Naive thymus-derived CD8-positive, alpha-beta T cell (primary cell): ENCODE data around the gene ZNF892. TPM values are rescaled to one million over a fixed set of nuclear protein-coding genes. Genes with fewer than 3 reads are reported as not detected.
"Not testable (repeated sequence)": the region's sequence is repeated elsewhere in the genome, so short reads cannot be mapped to it uniquely, and the experiment has no call there.

Source experiments
- ATAC-seq, 2 donors: fragments of 150-1000 bp; cut with Tn5 transposase in 1 of 2; sonication (Bioruptor Pico), chemical (Tn5 transposase) in 1 of 2; 1 replicate in 1 of 2; 2 replicates in 1 of 2; pipeline ENCODE4 v1.10.0; 2021; ENCODE audit warnings: mild to moderate bottlenecking in 2 of 2, moderate library complexity in 2 of 2
- POLR2A ChIA-PET: fragments of 350-600 bp; sonication (Branson Sonifier 250); formaldehyde crosslinking; loops from one replicate; lab custom pipeline; 2021; ENCODE audit warnings: antibody characterized with exemption; lab: Charles Lee
- DNase-seq, 10 donors: peaks; one replicate each; pipeline versions ENCODE4 v3.0.0 to v3.0.0-alpha.2; 2020 to 2022
- H3K27ac Mint-ChIP-seq, 10 donors: one replicate each; pipeline ENCODE4 v1.8.0; 2020 to 2022; ENCODE audit warnings: mild to moderate bottlenecking in 10 of 10, mixed read lengths in 10 of 10, moderate library complexity in 4 of 10, inconsistent platforms in 1 of 10
- H3K27me3 Mint-ChIP-seq, 5 donors: one replicate each; pipeline ENCODE4 v1.8.0; 2021 to 2022; ENCODE audit warnings: mixed read lengths in 5 of 5
- H3K36me3 Mint-ChIP-seq, 3 donors: one replicate each; pipeline ENCODE4 v1.8.0; 2020 to 2022; ENCODE audit warnings: mixed read lengths in 3 of 3, mild to moderate bottlenecking in 2 of 3, inconsistent platforms in 1 of 3
- H3K4me1 Mint-ChIP-seq, 4 donors: one replicate each; pipeline ENCODE4 v1.8.0; 2021 to 2022; ENCODE audit warnings: mixed read lengths in 4 of 4
- H3K4me3 Mint-ChIP-seq, 10 donors: one replicate each; pipeline ENCODE4 v1.8.0; 2020 to 2022; ENCODE audit warnings: mild to moderate bottlenecking in 10 of 10, mixed read lengths in 10 of 10, moderate library complexity in 6 of 10, inconsistent platforms in 1 of 10
- H3K9me3 Mint-ChIP-seq, 9 donors: one replicate each; pipeline ENCODE4 v1.8.0; 2020 to 2022; ENCODE audit warnings: mixed read lengths in 9 of 9, mild to moderate bottlenecking in 3 of 9, inconsistent platforms in 1 of 9, moderate library complexity in 1 of 9
- polyA plus RNA-seq, 3 donors: library from polyadenylated mRNA; unstranded; fragments of 300-500 nt; fragmentation: Illumina TruSeq; gene quantifications; one replicate each; pipeline ENCODE4 v1.2.3, GENCODE V29; 2021
- total RNA-seq, 8 experiments: library from RNA in 2 of 8; stranded (reverse) in 2 of 8; gene quantifications; one replicate each; pipeline ENCODE4 v1.2.3 and lab custom pipeline; 2021 to 2026

ZNF892 gene
- total and polyA plus RNA-seq, 5 experiments from 2014 or later: 0.65 to 4.0 (median 1.7) TPM

GRCh38 chr2:95181774-95182173 lies 25.5 kb upstream of the ZNF892 start:
- peaks cover 0 to 81% (median 35%) of the 10 kb centered on the region in 9 donors for H3K9me3 Mint-ChIP-seq
- DNase-seq (no peak), ATAC-seq (no peak)
- POLR2A ChIA-PET: no interaction called here
- H3K36me3 Mint-ChIP-seq: peaks cover 62 to 82% (median 66%) of the 10 kb centered on the region in 3 donors
- H3K4me1 Mint-ChIP-seq: no peaks in the 10 kb centered on the region
- no peak overlapping the region for H3K27ac Mint-ChIP-seq
- no peak overlapping the region for H3K4me3 Mint-ChIP-seq
- H3K27me3 Mint-ChIP-seq: no peaks in the 10 kb centered on the region

- peaks cover 35 to 48% (median 41%) of the 10 kb centered on the region in 3 donors for H3K36me3 Mint-ChIP-seq
- H3K27ac Mint-ChIP-seq: no peak overlapping the region
- H3K4me1 Mint-ChIP-seq: no peaks in the 10 kb centered on the region
- peaks cover 4 to 8% (median 6%) of the 10 kb centered on the region in 5 donors for H3K27me3 Mint-ChIP-seq
- DNase-seq (no peak), ATAC-seq (no peak)
- peaks cover 0 to 55% (median 30%) of the 10 kb centered on the region in 9 donors for H3K9me3 Mint-ChIP-seq
- POLR2A ChIA-PET: no interaction called here
- H3K4me3 Mint-ChIP-seq: no peak overlapping the region
Observed at GRCh38 chr2:95185197-95185596, 22.1 kb upstream of the ZNF892 start.

GRCh38 chr2:95185973-95186372 lies 21.3 kb upstream of the ZNF892 start:
- Mint-ChIP-seq H3K36me3 (peaks cover 27 to 40% (median 36%) of the 10 kb centered on the region in 3 donors), H3K27me3 (peaks cover 8 to 16% (median 9%) of the 10 kb centered on the region in 5 donors), H3K4me1 (no peaks in the 10 kb centered on the region), H3K27ac (no peak overlapping the region), H3K9me3 (peaks cover 0 to 48% (median 27%) of the 10 kb centered on the region in 9 donors), H3K4me3 (no peak overlapping the region)
- DNase-seq (no peak), ATAC-seq (no peak)
- POLR2A ChIA-PET: no interaction called here

GRCh38 chr2:95192956-95193355 lies 14.4 kb upstream of the ZNF892 start:
- DNase-seq: peak in 8 of 10 donors; percentile 8 to 28 (median 22)
- POLR2A ChIA-PET, H3K9me3 Mint-ChIP-seq, H3K4me3 Mint-ChIP-seq, H3K36me3 Mint-ChIP-seq, ATAC-seq, H3K4me1 Mint-ChIP-seq, H3K27ac Mint-ChIP-seq: not testable (repeated sequence)
- H3K27me3 Mint-ChIP-seq: peaks cover 15 to 32% (median 21%) of the 10 kb centered on the region in 5 donors

- peaks cover 5 to 12% (median 8%) of the 10 kb centered on the region in 3 donors for H3K36me3 Mint-ChIP-seq
- no peak for ATAC-seq
- H3K4me3 Mint-ChIP-seq: no peak overlapping the region
- H3K27me3 Mint-ChIP-seq: peaks cover 0 to 2% (median 0%) of the 10 kb centered on the region in 5 donors
- no peak for DNase-seq
- peaks cover 6 to 24% (median 23%) of the 10 kb centered on the region in 4 donors for H3K4me1 Mint-ChIP-seq
- H3K9me3 Mint-ChIP-seq: peaks cover 0 to 4% (median 1%) of the 10 kb centered on the region in 9 donors
- POLR2A ChIA-PET: no interaction called here
- H3K27ac Mint-ChIP-seq: no peak overlapping the region
Observed at GRCh38 chr2:95203911-95204310, 3.4 kb upstream of the ZNF892 start.

- DNase-seq (no peak), ATAC-seq (no peak)
- Mint-ChIP-seq H3K4me1 (peaks cover 8 to 29% (median 25%) of the 10 kb centered on the region in 4 donors), H3K36me3 (peaks cover 10 to 17% (median 12%) of the 10 kb centered on the region in 3 donors), H3K4me3 (peak overlapping the region in 1 of 10 donors; percentile 62), H3K27ac (no peak overlapping the region), H3K9me3 (peaks cover 0 to 9% (median 5%) of the 10 kb centered on the region in 9 donors), H3K27me3 (peaks cover 0 to 2% (median 0%) of the 10 kb centered on the region in 5 donors)
- POLR2A ChIA-PET: no interaction called here
Observed at GRCh38 chr2:95204396-95204795, 2.9 kb upstream of the ZNF892 start.

- H3K27me3 Mint-ChIP-seq: no peaks in the 10 kb centered on the region
- H3K4me1 Mint-ChIP-seq: peaks cover 13 to 32% (median 27%) of the 10 kb centered on the region in 4 donors
- DNase-seq: no peak
- H3K4me3 Mint-ChIP-seq: peak overlapping the region; percentile 91 to 97 (median 94)
- peaks cover 0 to 22% (median 16%) of the 10 kb centered on the region in 9 donors for H3K9me3 Mint-ChIP-seq
- H3K27ac Mint-ChIP-seq: peak overlapping the region in 7 of 10 donors; percentile 29 to 90 (median 75)
- POLR2A ChIA-PET: interaction anchor here (0.7 to 1.0 kb wide), 2 partner anchors 23 to 84 kb away, joined by 3 to 4 read pairs; partner anchors contain the start of gene MRPS5
- peaks cover 21 to 32% (median 27%) of the 10 kb centered on the region in 3 donors for H3K36me3 Mint-ChIP-seq
- ATAC-seq: no peak
Observed at GRCh38 chr2:95206096-95206495, 1.2 kb upstream of the ZNF892 start.

- Mint-ChIP-seq H3K4me3 (peak overlapping the region; percentile 91 to 97 (median 94)), H3K36me3 (peaks cover 39 to 49% (median 44%) of the 10 kb centered on the region in 3 donors), H3K4me1 (peaks cover 13 to 32% (median 27%) of the 10 kb centered on the region in 4 donors), H3K27ac (peak overlapping the region; percentile 36 to 90 (median 82)), H3K9me3 (peaks cover 1 to 42% (median 33%) of the 10 kb centered on the region in 9 donors), H3K27me3 (no peaks in the 10 kb centered on the region)
- DNase-seq (no peak), ATAC-seq (no peak)
- POLR2A ChIA-PET: no interaction called here
Observed at GRCh38 chr2:95208106-95208505, 785 bp downstream of the ZNF892 start.

GRCh38 chr2:95215018-95215612 lies 7.8 kb downstream of the ZNF892 start:
- no peak for DNase-seq
- Mint-ChIP-seq H3K27me3 (no peaks in the 10 kb centered on the region), H3K27ac (no peak overlapping the region), H3K36me3 (peaks cover 84 to 99% (median 91%) of the 10 kb centered on the region in 3 donors), H3K9me3 (peaks cover 37 to 100% (median 82%) of the 10 kb centered on the region in 9 donors), H3K4me1 (peaks cover 0 to 3% (median 1%) of the 10 kb centered on the region in 4 donors), H3K4me3 (peak overlapping the region in 1 of 10 donors; percentile 24)
- POLR2A ChIA-PET: no interaction called here
- no peak for ATAC-seq

GRCh38 chr2:95220449-95220848 lies 13.1 kb downstream of the ZNF892 start:
- Mint-ChIP-seq H3K4me3 (no peak overlapping the region), H3K9me3 (peaks cover 20 to 100% (median 65%) of the 10 kb centered on the region in 9 donors), H3K27me3 (no peaks in the 10 kb centered on the region), H3K4me1 (peaks cover 0 to 1% (median 0%) of the 10 kb centered on the region in 4 donors), H3K27ac (no peak overlapping the region), H3K36me3 (peaks cover 52 to 93% (median 84%) of the 10 kb centered on the region in 3 donors)
- POLR2A ChIA-PET: no interaction called here
- DNase-seq (no peak), ATAC-seq (no peak)

GRCh38 chr2:95225658-95226057 lies 18.3 kb downstream of the ZNF892 start:
- Mint-ChIP-seq H3K36me3 (peaks cover 36 to 80% (median 71%) of the 10 kb centered on the region in 3 donors), H3K27ac (no peak overlapping the region), H3K4me1 (no peaks in the 10 kb centered on the region), H3K27me3 (peaks cover 0 to 2% (median 0%) of the 10 kb centered on the region in 5 donors), H3K9me3 (peaks cover 16 to 97% (median 56%) of the 10 kb centered on the region in 9 donors), H3K4me3 (no peak overlapping the region)
- no peak for ATAC-seq
- POLR2A ChIA-PET: no interaction called here
- no peak for DNase-seq

GRCh38 chr2:95231723-95232122 lies 24.4 kb downstream of the ZNF892 start:
- DNase-seq (no peak), ATAC-seq (no peak)
- H3K36me3 Mint-ChIP-seq: peaks cover 30 to 63% (median 60%) of the 10 kb centered on the region in 3 donors
- H3K4me1 Mint-ChIP-seq: no peaks in the 10 kb centered on the region
- peaks cover 0 to 2% (median 0%) of the 10 kb centered on the region in 5 donors for H3K27me3 Mint-ChIP-seq
- peaks cover 4 to 96% (median 50%) of the 10 kb centered on the region in 9 donors for H3K9me3 Mint-ChIP-seq
- POLR2A ChIA-PET: no interaction called here
- no peak overlapping the region for H3K27ac Mint-ChIP-seq
- H3K4me3 Mint-ChIP-seq: no peak overlapping the region

GRCh38 chr2:95232232-95232631 lies 24.9 kb downstream of the ZNF892 start:
- Mint-ChIP-seq H3K27me3 (peaks cover 0 to 2% (median 0%) of the 10 kb centered on the region in 5 donors), H3K9me3 (peaks cover 4 to 96% (median 52%) of the 10 kb centered on the region in 9 donors), H3K4me1 (no peaks in the 10 kb centered on the region), H3K36me3 (peaks cover 30 to 66% (median 58%) of the 10 kb centered on the region in 3 donors), H3K27ac (no peak overlapping the region), H3K4me3 (no peak overlapping the region)
- POLR2A ChIA-PET: no interaction called here
- DNase-seq (no peak), ATAC-seq (no peak)
